Loucy (cell line): Measurements from ENCODE around the gene CREG2.

Experiments
- H2AFZ ChIP-seq: fragments of 200-600 bp; sonication (generic); 2 replicates; pipeline ENCODE4 v1.6.0; 2016; ENCODE audit warnings: antibody characterized with exemption, mild to moderate bottlenecking, low read length, moderate library complexity
- H3F3A ChIP-seq: fragments of 200-600 bp; 2 replicates; pipeline ENCODE4 v1.6.0; 2016; ENCODE audit warnings: antibody characterized with exemption, low read depth, mild to moderate bottlenecking
- H3K27me3 ChIP-seq: fragments of 200-600 bp; sonication (generic); 2 replicates; pipeline ENCODE4 v1.6.1; 2014; ENCODE audit warnings: low read length, mild to moderate bottlenecking; ENCODE audit not compliant: insufficient read depth, poor library complexity, severe bottlenecking
- H3K36me3 ChIP-seq: fragments of 200-600 bp; sonication (generic); 2 replicates; pipeline ENCODE4 v1.6.1; 2016; ENCODE audit warnings: low read length; ENCODE audit not compliant: insufficient read depth
- H3K4me1 ChIP-seq: fragments of 200-600 bp; sonication (generic); 2 replicates; pipeline ENCODE4 v1.5.1; 2014; ENCODE audit warnings: low read length, mild to moderate bottlenecking; ENCODE audit not compliant: insufficient read depth, poor library complexity, severe bottlenecking
- H3K4me2 ChIP-seq: fragments of 200-600 bp; sonication (generic); 2 replicates; pipeline ENCODE4 v1.6.0; 2014; ENCODE audit warnings: antibody characterized with exemption, low read length, low read depth, mild to moderate bottlenecking; ENCODE audit not compliant: poor library complexity, severe bottlenecking
- H3K4me3 ChIP-seq: fragments of 200-600 bp; sonication (generic); 2 replicates; pipeline ENCODE4 v1.5.1; 2014; ENCODE audit warnings: low read length, mild to moderate bottlenecking, mixed read lengths; ENCODE audit not compliant: poor library complexity, severe bottlenecking
- H3K79me2 ChIP-seq: fragments of 200-600 bp; sonication (generic); 2 replicates; pipeline ENCODE4 v1.6.1; 2014; ENCODE audit warnings: low read length; ENCODE audit not compliant: insufficient read depth
- H3K9ac ChIP-seq: fragments of 200-600 bp; sonication (generic); 2 replicates; pipeline ENCODE4 v1.6.0; 2014; ENCODE audit warnings: mild to moderate bottlenecking, low read depth, low read length, moderate library complexity; ENCODE audit not compliant: poor library complexity, severe bottlenecking
- H3K9me2 ChIP-seq: fragments of 200-600 bp; sonication (generic); replicated peaks from 2 replicates; pipeline ENCODE4 v1.6.1; 2016; ENCODE audit warnings: low read depth, low read length, mixed read lengths
- H3K9me3 ChIP-seq: fragments of 200-600 bp; sonication (generic); 2 replicates; pipeline ENCODE4 v1.6.1; 2014; ENCODE audit warnings: mild to moderate bottlenecking, antibody characterized with exemption, low read length, low read depth; ENCODE audit not compliant: insufficient read depth
- H4K20me1 ChIP-seq: fragments of 200-600 bp; sonication (generic); 2 replicates; pipeline ENCODE4 v1.6.0; 2014; ENCODE audit warnings: antibody characterized with exemption, low read length, mild to moderate bottlenecking; ENCODE audit not compliant: insufficient read depth, poor library complexity, severe bottlenecking
- EZH2phosphoT487 ChIP-seq: fragments of 200-600 bp; IDR thresholded peaks from 2 replicates; pipeline ENCODE4 v1.6.1; 2018; ENCODE audit warnings: antibody characterized with exemption, mild to moderate bottlenecking, moderate library complexity, borderline replicate concordance
- TF ChIP-seq, protein P1 (sequence below): fragments of 200-600 bp; sonication (generic); conservative IDR thresholded peaks from 2 replicates; pipeline ENCODE4 v1.5.1; 2014; ENCODE audit warnings: mild to moderate bottlenecking, antibody characterized with exemption, low read length

CREG2 gene

GRCh38 chr2:101374821-101375561 lies 12.3 kb downstream of the CREG2 start:
- Histone ChIP-seq H4K20me1 (no peaks in the 10 kb centered on the region), H2AFZ (peak overlapping the region; percentile 67; the same call in 1 of the 2 replicates), H3K4me2 (no peak overlapping the region)

DNA sequence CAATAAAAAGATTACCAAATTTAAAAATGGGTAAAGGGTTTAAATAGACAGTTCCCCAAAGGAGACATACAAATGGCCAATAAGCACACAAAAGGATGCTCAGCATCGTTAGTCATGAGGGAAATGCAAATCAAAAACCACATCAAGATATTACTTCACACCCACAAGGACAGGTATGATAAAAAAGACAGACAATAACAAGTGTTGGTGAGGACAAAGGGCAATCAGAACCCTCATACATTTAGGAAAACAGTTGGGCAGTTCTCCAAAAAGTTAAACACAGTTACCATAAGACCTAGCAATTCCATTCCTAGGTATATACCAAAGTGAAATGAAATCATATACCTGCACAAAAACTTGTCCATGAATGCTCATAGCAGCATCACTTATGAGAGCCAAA lies 14.5 kb downstream of the CREG2 start:
- Histone ChIP-seq H3K4me3 (no peak overlapping the region), H3K36me3 (no peaks in the 10 kb centered on the region), H3K27me3 (no peaks in the 10 kb centered on the region), H3K4me1 (no peaks in the 10 kb centered on the region), H3K9me3 (no peaks in the 10 kb centered on the region), H3K9me2 (no peaks in the 10 kb centered on the region), H4K20me1 (no peaks in the 10 kb centered on the region), H3K79me2 (no peaks in the 10 kb centered on the region), H3K9ac (no peak overlapping the region), H3F3A (no peaks in the 10 kb centered on the region), H2AFZ (no peak overlapping the region), H3K4me2 (no peak overlapping the region)
- no peak for TF ChIP-seq EZH2phosphoT487
- TF ChIP-seq, protein P1, sequence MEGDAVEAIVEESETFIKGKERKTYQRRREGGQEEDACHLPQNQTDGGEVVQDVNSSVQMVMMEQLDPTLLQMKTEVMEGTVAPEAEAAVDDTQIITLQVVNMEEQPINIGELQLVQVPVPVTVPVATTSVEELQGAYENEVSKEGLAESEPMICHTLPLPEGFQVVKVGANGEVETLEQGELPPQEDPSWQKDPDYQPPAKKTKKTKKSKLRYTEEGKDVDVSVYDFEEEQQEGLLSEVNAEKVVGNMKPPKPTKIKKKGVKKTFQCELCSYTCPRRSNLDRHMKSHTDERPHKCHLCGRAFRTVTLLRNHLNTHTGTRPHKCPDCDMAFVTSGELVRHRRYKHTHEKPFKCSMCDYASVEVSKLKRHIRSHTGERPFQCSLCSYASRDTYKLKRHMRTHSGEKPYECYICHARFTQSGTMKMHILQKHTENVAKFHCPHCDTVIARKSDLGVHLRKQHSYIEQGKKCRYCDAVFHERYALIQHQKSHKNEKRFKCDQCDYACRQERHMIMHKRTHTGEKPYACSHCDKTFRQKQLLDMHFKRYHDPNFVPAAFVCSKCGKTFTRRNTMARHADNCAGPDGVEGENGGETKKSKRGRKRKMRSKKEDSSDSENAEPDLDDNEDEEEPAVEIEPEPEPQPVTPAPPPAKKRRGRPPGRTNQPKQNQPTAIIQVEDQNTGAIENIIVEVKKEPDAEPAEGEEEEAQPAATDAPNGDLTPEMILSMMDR = no peak

More at GRCh38 chr2:101374821-101375561, 12.3 kb downstream of the CREG2 start:
- Histone ChIP-seq H3K4me1 (no peaks in the 10 kb centered on the region), H3K79me2 (no peaks in the 10 kb centered on the region), H3K9me2 (no peaks in the 10 kb centered on the region), H3K4me3 (no peak overlapping the region), H3K36me3 (no peaks in the 10 kb centered on the region), H3K9me3 (no peaks in the 10 kb centered on the region), H3K27me3 (no peaks in the 10 kb centered on the region), H3K9ac (no peak overlapping the region), H3F3A (no peaks in the 10 kb centered on the region)
- TF ChIP-seq, protein P1 = no peak
- TF ChIP-seq EZH2phosphoT487 = no peak

DNA sequence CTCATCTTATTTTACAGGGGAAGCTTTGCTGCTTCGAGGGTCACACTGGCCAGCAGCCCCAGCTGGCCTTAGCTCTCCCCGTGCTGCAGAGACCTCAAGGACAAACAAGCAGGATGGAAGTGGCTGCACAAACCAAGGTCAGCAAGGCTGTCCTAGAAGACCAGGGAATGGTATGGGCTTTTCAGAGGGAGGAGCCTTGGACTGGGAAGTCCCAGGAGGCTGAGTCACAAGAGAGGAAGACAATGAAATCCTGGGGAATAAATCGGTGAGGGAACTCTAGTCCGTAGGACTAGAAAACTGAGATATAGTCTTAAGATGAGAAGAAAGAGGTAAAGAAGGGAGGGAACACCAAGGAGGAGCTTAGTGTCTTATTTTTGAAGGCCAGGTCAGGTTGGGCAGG lies 15.7 kb downstream of the CREG2 start:
- H3K36me3 ChIP-seq = no peaks in the 10 kb centered on the region
- no peaks in the 10 kb centered on the region for H3K79me2 ChIP-seq
- H3K9me2 ChIP-seq = no peaks in the 10 kb centered on the region
- no peaks in the 10 kb centered on the region for H4K20me1 ChIP-seq
- TF ChIP-seq, protein P1 = no peak
- no peak for TF ChIP-seq EZH2phosphoT487
- no peaks in the 10 kb centered on the region for H3K9me3 ChIP-seq
- H3K4me2 ChIP-seq = no peak overlapping the region
- no peaks in the 10 kb centered on the region for H3K4me1 ChIP-seq
- no peaks in the 10 kb centered on the region for H3K27me3 ChIP-seq
- no peak overlapping the region for H3K9ac ChIP-seq
- no peak overlapping the region for H3K4me3 ChIP-seq
- no peak overlapping the region for H2AFZ ChIP-seq
- H3F3A ChIP-seq = no peaks in the 10 kb centered on the region
